Osteocyte (in vitro differentiated cells): ENCODE results near the gene ABCA13. TPM values are rescaled to one million over a fixed set of nuclear protein-coding genes. Genes with fewer than 3 reads are reported as not detected.

ENCODE experiments used
- DNase-seq: peaks from one replicate; pipeline ENCODE4 v3.0.0; 2021; ENCODE audit warnings: mixed read lengths; ENCODE audit not compliant: unreplicated experiment; ENCODE audit errors: extremely low spot score
- H3K27ac Mint-ChIP-seq: one replicate; pipeline ENCODE4 v1.8.0; 2021; ENCODE audit warnings: mild to moderate bottlenecking, mixed read lengths; ENCODE audit not compliant: unreplicated experiment
- H3K27me3 Mint-ChIP-seq: one replicate; pipeline ENCODE4 v1.8.0; 2021; ENCODE audit warnings: mixed read lengths; ENCODE audit not compliant: unreplicated experiment
- H3K36me3 Mint-ChIP-seq: one replicate; pipeline ENCODE4 v1.8.0; 2021; ENCODE audit warnings: mixed read lengths; ENCODE audit not compliant: unreplicated experiment
- H3K4me1 Mint-ChIP-seq: one replicate; pipeline ENCODE4 v1.8.0; 2021; ENCODE audit warnings: mixed read lengths; ENCODE audit not compliant: unreplicated experiment
- H3K4me3 Mint-ChIP-seq: one replicate; pipeline ENCODE4 v1.8.0; 2021; ENCODE audit warnings: mild to moderate bottlenecking, moderate library complexity, mixed read lengths; ENCODE audit not compliant: unreplicated experiment
- H3K9me3 Mint-ChIP-seq: one replicate; pipeline ENCODE4 v1.8.0; 2021; ENCODE audit warnings: mixed read lengths; ENCODE audit not compliant: unreplicated experiment
- CTCF ChIP-seq: fragments of 200-600 bp; sonication (generic); IDR thresholded peaks from 2 replicates; pipeline ENCODE4 v1.5.0; 2021; ENCODE audit warnings: antibody characterized with exemption, mild to moderate bottlenecking, moderate library complexity
- total RNA-seq: library from RNA; stranded (reverse); gene quantifications from 2 replicates; pipeline ENCODE4 v1.2.1, GENCODE V29; 2021

The ABCA13 gene
- total RNA-seq, 1 donor from 2014 or later, result 1.1 TPM

- Mint-ChIP-seq H3K27ac (peak overlapping the region; percentile 41), H3K4me3 (no peak overlapping the region), H3K36me3 (no peaks in the 10 kb centered on the region), H3K27me3 (peaks cover 3% of the 10 kb centered on the region), H3K9me3 (peaks cover 5% of the 10 kb centered on the region), H3K4me1 (peaks cover 43% of the 10 kb centered on the region)
- DNase-seq, result no peak
- TF ChIP-seq CTCF, result no peak
These were observed 9.7 kb downstream of the ABCA13 start for GRCh38 chr7:48180981-48181380.

- peaks cover 3% of the 10 kb centered on the region for H3K27me3 Mint-ChIP-seq
- H3K4me3 Mint-ChIP-seq, result no peak overlapping the region
- H3K36me3 Mint-ChIP-seq, result peaks cover 1% of the 10 kb centered on the region
- peaks cover 29% of the 10 kb centered on the region for H3K4me1 Mint-ChIP-seq
- H3K9me3 Mint-ChIP-seq, result peaks cover 22% of the 10 kb centered on the region
- no peak for TF ChIP-seq CTCF
- peak overlapping the region; percentile 70 for H3K27ac Mint-ChIP-seq
- DNase-seq, result no peak
These were observed 11.6 kb downstream of the ABCA13 start for GRCh38 chr7:48182718-48183369.

- no peak for TF ChIP-seq CTCF
- peaks cover 31% of the 10 kb centered on the region for H3K4me1 Mint-ChIP-seq
- no peak for DNase-seq
- H3K36me3 Mint-ChIP-seq, result peaks cover 2% of the 10 kb centered on the region
- H3K9me3 Mint-ChIP-seq, result peaks cover 27% of the 10 kb centered on the region
- peak overlapping the region; percentile 70 for H3K27ac Mint-ChIP-seq
- H3K27me3 Mint-ChIP-seq, result peaks cover 3% of the 10 kb centered on the region
- no peak overlapping the region for H3K4me3 Mint-ChIP-seq
These were observed 12.1 kb downstream of the ABCA13 start for GRCh38 chr7:48183370-48183743.

- no peak overlapping the region for H3K27ac Mint-ChIP-seq
- H3K4me1 Mint-ChIP-seq, result peaks cover 37% of the 10 kb centered on the region
- no peak for TF ChIP-seq CTCF
These were observed 12.7 kb downstream of the ABCA13 start for GRCh38 chr7:48183965-48184364.

GRCh38 chr7:48188776-48189520 lies 17.7 kb downstream of the ABCA13 start:
- peaks cover 2% of the 10 kb centered on the region for H3K36me3 Mint-ChIP-seq
- H3K27ac Mint-ChIP-seq, result peak overlapping the region; percentile 77

More at GRCh38 chr7:48183965-48184364, 12.7 kb downstream of the ABCA13 start:
- H3K9me3 Mint-ChIP-seq, result peaks cover 28% of the 10 kb centered on the region
- no peak for DNase-seq
- H3K27me3 Mint-ChIP-seq, result peaks cover 3% of the 10 kb centered on the region
- H3K4me3 Mint-ChIP-seq, result no peak overlapping the region
- H3K36me3 Mint-ChIP-seq, result peaks cover 2% of the 10 kb centered on the region

More at GRCh38 chr7:48188776-48189520, 17.7 kb downstream of the ABCA13 start:
- H3K27me3 Mint-ChIP-seq, result peaks cover 3% of the 10 kb centered on the region
- no peak for DNase-seq
- TF ChIP-seq CTCF, result peak; percentile 21
- peaks cover 28% of the 10 kb centered on the region for H3K9me3 Mint-ChIP-seq
- H3K4me3 Mint-ChIP-seq, result peak overlapping the region; percentile 34
- peaks cover 19% of the 10 kb centered on the region for H3K4me1 Mint-ChIP-seq
